HepG2 (cell line): ENCODE results near the gene MSMB. TPM values are rescaled to one million over a fixed set of nuclear protein-coding genes. Genes with fewer than 3 reads are reported as not detected.
A peak's percentile ranks its signal among the peaks of the same experiment; 100 is the strongest.

ENCODE experiments used
- ATAC-seq: fragments of 200-7000 bp; cut with Tn5 transposase; 3 replicates; pipeline ENCODE4 v1.9.1; 2020; ENCODE audit warnings: mild to moderate bottlenecking, moderate library complexity
- BruUV-seq: library from RNA; stranded (reverse); fragments of 400-500 nt; replicated peaks from 2 replicates; lab custom pipeline; 2021; lab: Mats Ljungman, UMichigan
- CTCF ChIA-PET: fragments of 300-600 bp; formaldehyde crosslinking; extraction: SDS; loops from one replicate; lab custom pipeline; 2021; ENCODE audit warnings: low total read pairs, inconsistent platforms, low intra/inter-chr PET ratio; lab: Yijun Ruan, JAX
- POLR2A ChIA-PET: fragments of 350-600 bp; sonication (Branson Sonifier 250); formaldehyde crosslinking; loops from one replicate; lab custom pipeline; 2020; ENCODE audit warnings: antibody characterized with exemption, inconsistent platforms; lab: Yijun Ruan, JAX
- DNase-seq: peaks from one replicate; pipeline ENCODE4 v3.0.0-alpha.2; 2015; ENCODE audit warnings: low spot score
- FAIRE-seq: peaks from 3 replicates; lab custom pipeline; 2011; peaks lifted over from hg19 to GRCh38; lab: Jason Lieb, UNC
- H2AFZ ChIP-seq: one replicate; pipeline ENCODE4 v1.6.1; 2011; ENCODE audit warnings: low read length, inconsistent platforms
- H3K27ac ChIP-seq: fragments of 300-600 bp; 3 replicates; pipeline ENCODE4 v1.8.0; 2011; ENCODE audit warnings: mixed run types, mild to moderate bottlenecking, mixed read lengths, low read length, inconsistent platforms; ENCODE audit not compliant: insufficient read depth; ENCODE audit errors: extremely low read length
- H3K27me3 ChIP-seq, 2 experiments: fragments of 200-600 bp in 1 of 2; 2 replicates in 1 of 2; 3 replicates in 1 of 2; pipeline versions ENCODE4 v1.6.0 to v1.8.0; 2011; ENCODE audit warnings: low read length in 2 of 2, mild to moderate bottlenecking in 2 of 2, moderate library complexity in 2 of 2, inconsistent platforms in 1 of 2; ENCODE audit not compliant: insufficient read depth in 2 of 2, control insufficient read depth in 1 of 2
- H3K36me3 ChIP-seq, 2 experiments: fragments of 200-600 bp in 1 of 2; replicated peaks in 1 of 2; 2 replicates in 1 of 2; 3 replicates in 1 of 2; pipeline versions ENCODE4 v1.5.1 to v1.8.0; 2011; ENCODE audit warnings: low read length in 2 of 2, inconsistent platforms in 1 of 2; ENCODE audit not compliant: insufficient read depth in 2 of 2, control insufficient read depth in 1 of 2
- H3K4me1 ChIP-seq: 2 replicates; pipeline ENCODE4 v1.5.1; 2012; ENCODE audit warnings: low read length, inconsistent platforms; ENCODE audit not compliant: insufficient read depth
- H3K4me2 ChIP-seq: 2 replicates; pipeline ENCODE4 v1.6.0; 2011; ENCODE audit warnings: low read depth, low read length, inconsistent platforms
- H3K4me3 ChIP-seq, 3 experiments: fragments of 200-600 bp in 1 of 3; sonication (generic), shearing (Covaris generic) in 1 of 3; replicated peaks in 1 of 3; 2 replicates each; pipeline ENCODE4 v1.5.1; 2011 to 2016; ENCODE audit warnings: low read length in 3 of 3, inconsistent platforms in 2 of 3, low read depth in 2 of 3, mild to moderate bottlenecking in 2 of 3, control low read depth in 1 of 3, mixed read lengths in 1 of 3; ENCODE audit not compliant: insufficient read depth in 1 of 3
- H3K79me2 ChIP-seq: one replicate; pipeline ENCODE4 v1.6.1; 2011; ENCODE audit warnings: low read length, inconsistent platforms; ENCODE audit not compliant: insufficient read depth
- H3K9ac ChIP-seq: 2 replicates; pipeline ENCODE4 v1.6.0; 2011; ENCODE audit warnings: mild to moderate bottlenecking, low read depth, low read length, inconsistent platforms; ENCODE audit not compliant: insufficient read depth
- H3K9me3 ChIP-seq: 2 replicates; pipeline ENCODE4 v1.5.1; 2012; ENCODE audit warnings: mild to moderate bottlenecking, low read length
- H4K20me1 ChIP-seq: 2 replicates; pipeline ENCODE4 v1.6.0; 2011; ENCODE audit warnings: inconsistent platforms, mild to moderate bottlenecking, low read length, moderate library complexity; ENCODE audit not compliant: insufficient read depth
- AGO2 ChIP-seq: fragments of 200-400 bp; formaldehyde crosslinking; optimal IDR thresholded peaks from 2 replicates; pipeline ENCODE3; 2017; ENCODE audit warnings: mild to moderate bottlenecking, low read depth, low read length, moderate library complexity
- BCL3 ChIP-seq: sonication (generic); formaldehyde crosslinking; IDR thresholded peaks from 2 replicates; pipeline ENCODE4 v1.5.1; 2020; ENCODE audit warnings: mild to moderate bottlenecking, missing genetic modification reagents, moderate library complexity
- HES4 ChIP-seq: sonication (generic); formaldehyde crosslinking; IDR thresholded peaks from 2 replicates; pipeline ENCODE4 v1.9.0; 2021; ENCODE audit warnings: mild to moderate bottlenecking, missing genetic modification reagents, borderline replicate concordance
- HNF4A ChIP-seq: sonication (generic); formaldehyde crosslinking; IDR thresholded peaks from 2 replicates; pipeline ENCODE4 v1.4.0; 2020; ENCODE audit warnings: missing genetic modification reagents
- KDM5B ChIP-seq: sonication (generic); formaldehyde crosslinking; IDR thresholded peaks from 2 replicates; pipeline ENCODE4 v1.4.0; 2020; ENCODE audit warnings: missing genetic modification reagents, mild to moderate bottlenecking, borderline replicate concordance
- RBM22 ChIP-seq: fragments of 200-400 bp; formaldehyde crosslinking; optimal IDR thresholded peaks from 2 replicates; pipeline ENCODE3; 2017; ENCODE audit warnings: mild to moderate bottlenecking, low read length, moderate library complexity
- SMARCC2 ChIP-seq: fragments of 450-650 bp; IDR thresholded peaks from 2 replicates; pipeline ENCODE4 v1.6.1; 2017; ENCODE audit warnings: antibody characterized with exemption, mild to moderate bottlenecking
- THAP7 ChIP-seq: sonication (generic); formaldehyde crosslinking; IDR thresholded peaks from 2 replicates; pipeline ENCODE4 v1.8.1; 2023; ENCODE audit warnings: mild to moderate bottlenecking, missing genetic modification reagents
- XBP1 ChIP-seq: sonication (generic); formaldehyde crosslinking; IDR thresholded peaks from 2 replicates; pipeline ENCODE4 v1.5.0; 2020; ENCODE audit warnings: missing genetic modification reagents
- YEATS4 ChIP-seq: sonication (generic); formaldehyde crosslinking; IDR thresholded peaks from 2 replicates; pipeline ENCODE4 v1.4.0; 2020; ENCODE audit warnings: missing genetic modification reagents, borderline replicate concordance
- ZNF264 ChIP-seq: sonication (generic); formaldehyde crosslinking; IDR thresholded peaks from 2 replicates; pipeline ENCODE4 v1.4.0; 2020; ENCODE audit warnings: missing genetic modification reagents
- ZNF382 ChIP-seq: sonication (generic); formaldehyde crosslinking; IDR thresholded peaks from 2 replicates; pipeline ENCODE4 v1.5.0; 2020; ENCODE audit warnings: missing genetic modification reagents, mild to moderate bottlenecking, borderline replicate concordance
- ZNF44 ChIP-seq: sonication (generic); formaldehyde crosslinking; IDR thresholded peaks from 2 replicates; pipeline ENCODE4 v1.5.1; 2020; ENCODE audit warnings: mild to moderate bottlenecking, missing genetic modification reagents
- ZNF709 ChIP-seq: sonication (generic); formaldehyde crosslinking; IDR thresholded peaks from 2 replicates; pipeline ENCODE4 v1.5.0; 2020; ENCODE audit warnings: mild to moderate bottlenecking, missing genetic modification reagents
- ZNF777 ChIP-seq: sonication (generic); formaldehyde crosslinking; IDR thresholded peaks from 2 replicates; pipeline ENCODE4 v1.4.0; 2020; ENCODE audit warnings: missing genetic modification reagents
- WGBS: methylation state at CpG from one replicate; pipeline ENCODE4 v1.1.6; 2017; ENCODE audit warnings: low lambda C conversion rate; 5-methylcytosine and 5-hydroxymethylcytosine counted together
- in situ Hi-C: cut with HindIII; loops from 2 replicates; pipeline ENCODE4 v1.10.0; 2017; ENCODE audit warnings: low pct_unique_long_range_greater_than_20kb; ENCODE audit not compliant: extremely low pct_ligation_motif_present
- intact Hi-C: fragments of 100-400 bp; cut with micrococcal nuclease; formaldehyde crosslinking; loops from one replicate; pipeline ENCODE4 v1.10.0; 2022; ENCODE audit not compliant: unreplicated experiment
- polyA plus RNA-seq, 8 experiments: library from polyadenylated mRNA; depleted of rRNA in 3 of 8; stranded (reverse) in 7 of 8; unstranded in 1 of 8; fragments of >200 nt; fragmentation: Illumina TruSeq in 4 of 8; extraction: Trizol in 4 of 8; gene quantifications; 2 replicates each; pipeline versions ENCODE4 v1.2.1 to v1.2.3, GENCODE V29; 2011 to 2016; ENCODE audit warnings: low read depth in 4 of 8, missing spikeins in 1 of 8, mixed read lengths in 1 of 8; ENCODE audit not compliant: insufficient read depth in 1 of 8
- total RNA-seq, 5 experiments: library from RNA; depleted of rRNA; stranded (reverse); fragments of >200 nt; fragmentation: Illumina TruSeq; extraction: Trizol; gene quantifications; 2 replicates each; pipeline ENCODE4 v1.2.3, GENCODE V29; 2016; ENCODE audit warnings: low read depth in 1 of 5

MSMB gene
- total and polyA plus RNA-seq, 2 of the 13 experiments (the other 11 are each of a cell fraction or from before 2014, with no cell fraction given), result 0.84 TPM; not detected in 1

- ChIA-PET CTCF (no interaction called here), POLR2A (interaction anchor here (1.2 kb wide), 1 partner anchor 10 kb away, joined by 3 read pairs; no protein-coding TSS in a partner anchor)
- 96% methylated on average over 5 of the region's 5 CpGs for WGBS
- Histone ChIP-seq H2AFZ (no peak overlapping the region), H3K4me1 (peaks cover 58% of the 10 kb centered on the region), H3K9me3 (no peaks in the 10 kb centered on the region), H3K4me2 (no peak overlapping the region), H3K4me3 (no peak overlapping the region), H3K27ac (peak overlapping the region; percentile 31), H3K36me3 (peaks cover 32 to 91% of the 10 kb centered on the region in 2 experiments), H3K27me3 (no peaks in the 10 kb centered on the region), H3K9ac (no peak overlapping the region), H4K20me1 (peaks cover 87% of the 10 kb centered on the region), H3K79me2 (peaks cover 78% of the 10 kb centered on the region)
- TF ChIP-seq YEATS4 (CRISPR knock-in tag), result no peak
- no TSS peak for BruUV-seq
- intact Hi-C loops (no loop called here), in situ Hi-C loops (no loop called here)
- DNase-seq (no peak), ATAC-seq (no peak), FAIRE-seq (no peak)
Measured at GRCh38 chr10:46014206-46014605, 31.9 kb downstream of the MSMB start.

GRCh38 chr10:46012746-46013145 lies 33.3 kb downstream of the MSMB start:
- peaks cover 32 to 93% of the 10 kb centered on the region in 2 experiments for H3K36me3 ChIP-seq
- H3K27ac ChIP-seq, result no peak overlapping the region
- H3K9me3 ChIP-seq, result no peaks in the 10 kb centered on the region
- BruUV-seq, result no TSS peak
- H3K4me2 ChIP-seq, result no peak overlapping the region
- intact Hi-C loops, result no loop called here
- H3K9ac ChIP-seq, result no peak overlapping the region
- no peak overlapping the region for H2AFZ ChIP-seq
- DNase-seq (no peak), ATAC-seq (no peak), FAIRE-seq (no peak)
- H4K20me1 ChIP-seq, result peaks cover 87% of the 10 kb centered on the region
- in situ Hi-C loops, result no loop called here
- H3K4me1 ChIP-seq, result peaks cover 58% of the 10 kb centered on the region
- peaks cover 77% of the 10 kb centered on the region for H3K79me2 ChIP-seq
- CTCF ChIA-PET, result no interaction called here
- WGBS, result 96% methylated on average over 3 of the region's 3 CpGs
- no peaks in the 10 kb centered on the region for H3K27me3 ChIP-seq
- POLR2A ChIA-PET, result no interaction called here
- no peak for TF ChIP-seq SMARCC2
- TF ChIP-seq ZNF44 (CRISPR knock-in tag), result no peak
- TF ChIP-seq XBP1 (CRISPR knock-in tag), result no peak
- peak; percentile 17 for TF ChIP-seq AGO2
- no peak for TF ChIP-seq KDM5B (CRISPR knock-in tag)
- TF ChIP-seq ZNF382, result no peak
- no peak for TF ChIP-seq THAP7
- TF ChIP-seq ZNF264 (CRISPR knock-in tag), result no peak
- no peak for TF ChIP-seq ZNF709
- TF ChIP-seq BCL3, result no peak
- no peak for TF ChIP-seq ZNF777 (CRISPR knock-in tag)
- no peak for TF ChIP-seq HNF4A (CRISPR knock-in tag)
- TF ChIP-seq RBM22, result peak; percentile 87
- no peak for TF ChIP-seq HES4 (CRISPR knock-in tag)
- no peak overlapping the region for H3K4me3 ChIP-seq
